Measurements from ENCODE around the gene PSMG1. TPM values are rescaled to one million over a fixed set of nuclear protein-coding genes. Genes with fewer than 3 reads are reported as not detected.

PSMG1 gene
- total and polyA plus RNA-seq, 10 of the 15 experiments (the other 5 are each of a cell fraction or from before 2014, with no cell fraction given): 21.3 to 248 (median 121) TPM

DNA sequence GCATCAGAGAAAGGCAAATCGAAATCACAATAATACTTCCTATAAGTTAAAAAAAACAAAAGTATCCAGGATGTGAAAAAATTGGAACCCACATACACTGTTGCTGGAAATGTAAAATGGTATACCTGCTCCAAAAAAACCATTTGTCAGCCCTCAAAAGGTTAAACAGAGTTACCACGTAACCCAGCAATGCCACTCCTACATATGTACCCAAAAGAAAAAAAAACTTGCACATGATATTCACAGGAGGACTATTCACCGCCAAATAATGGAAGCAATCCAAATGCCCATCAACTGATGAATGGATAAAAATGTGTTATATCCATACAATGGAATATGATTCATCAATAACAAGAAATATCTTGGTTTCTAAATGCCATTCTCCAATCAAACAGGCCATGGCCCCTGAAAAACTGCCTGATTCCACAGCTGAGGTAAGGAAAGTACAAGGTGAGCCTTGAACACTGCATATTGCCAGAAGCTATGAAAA is 38.8 kb upstream of the PSMG1 start:
- no peaks in the 10 kb centered on the region for H3K9me3 ChIP-seq (replicated peaks; ENCODE audit: control insufficient read depth, insufficient read depth, low read length)
- no peak overlapping the region for H3K4me3 ChIP-seq
- ATAC-seq (no peak), FAIRE-seq (no peak), DNase-seq (ENCODE audit: low read depth, low spot score) (no peak)
- no peak overlapping the region for H3K9ac ChIP-seq (ENCODE audit: control insufficient read depth, insufficient read depth, low read length)
- intact Hi-C loops (cut with micrococcal nuclease; ENCODE audit: unreplicated experiment) (no loop called here), in situ Hi-C loops (cut with MboI) (no loop called here)
- SMC1A ChIA-PET (ENCODE audit: uncharacterized antibody, unreplicated experiment): interaction anchor here (1.0 kb wide), 1 partner anchor 17 kb away, joined by 4 read pairs; no protein-coding TSS in a partner anchor
- no peaks in the 10 kb centered on the region for H3K27me3 ChIP-seq (replicated peaks in 1 of 2; ENCODE audit: control insufficient read depth in 2 of 2, insufficient read depth in 2 of 2, low read length in 1 of 2)
- POLR2A ChIA-PET: no interaction called here
- H3K27ac ChIP-seq (ENCODE audit: control insufficient read depth, insufficient read depth): no peak overlapping the region
- CTCF ChIA-PET: no interaction called here
- RAD21 ChIA-PET (ENCODE audit: unreplicated experiment): no interaction called here
- BruUV-seq (replicated peaks): no TSS peak
- WGBS (ENCODE audit: insufficient coverage, insufficient replicate concordance, low lambda C conversion rate, missing lambda C conversion rate): 93% methylated on average over 3 of the region's 3 CpGs
- no peaks in the 10 kb centered on the region for H3K79me2 ChIP-seq (ENCODE audit: control insufficient read depth, insufficient read depth, low read length)
- peaks cover 0 to 15% of the 10 kb centered on the region in 2 experiments; a peak in 3 of 4 replicates for H3K36me3 ChIP-seq (ENCODE audit: control insufficient read depth in 2 of 2, insufficient read depth in 2 of 2, low read length in 1 of 2)
- no peak overlapping the region for H3K4me2 ChIP-seq (ENCODE audit: control insufficient read depth, insufficient read depth)
- H2AFZ ChIP-seq (ENCODE audit: control insufficient read depth, low read depth, low read length): no peak overlapping the region
- TF ChIP-seq, protein P1, sequence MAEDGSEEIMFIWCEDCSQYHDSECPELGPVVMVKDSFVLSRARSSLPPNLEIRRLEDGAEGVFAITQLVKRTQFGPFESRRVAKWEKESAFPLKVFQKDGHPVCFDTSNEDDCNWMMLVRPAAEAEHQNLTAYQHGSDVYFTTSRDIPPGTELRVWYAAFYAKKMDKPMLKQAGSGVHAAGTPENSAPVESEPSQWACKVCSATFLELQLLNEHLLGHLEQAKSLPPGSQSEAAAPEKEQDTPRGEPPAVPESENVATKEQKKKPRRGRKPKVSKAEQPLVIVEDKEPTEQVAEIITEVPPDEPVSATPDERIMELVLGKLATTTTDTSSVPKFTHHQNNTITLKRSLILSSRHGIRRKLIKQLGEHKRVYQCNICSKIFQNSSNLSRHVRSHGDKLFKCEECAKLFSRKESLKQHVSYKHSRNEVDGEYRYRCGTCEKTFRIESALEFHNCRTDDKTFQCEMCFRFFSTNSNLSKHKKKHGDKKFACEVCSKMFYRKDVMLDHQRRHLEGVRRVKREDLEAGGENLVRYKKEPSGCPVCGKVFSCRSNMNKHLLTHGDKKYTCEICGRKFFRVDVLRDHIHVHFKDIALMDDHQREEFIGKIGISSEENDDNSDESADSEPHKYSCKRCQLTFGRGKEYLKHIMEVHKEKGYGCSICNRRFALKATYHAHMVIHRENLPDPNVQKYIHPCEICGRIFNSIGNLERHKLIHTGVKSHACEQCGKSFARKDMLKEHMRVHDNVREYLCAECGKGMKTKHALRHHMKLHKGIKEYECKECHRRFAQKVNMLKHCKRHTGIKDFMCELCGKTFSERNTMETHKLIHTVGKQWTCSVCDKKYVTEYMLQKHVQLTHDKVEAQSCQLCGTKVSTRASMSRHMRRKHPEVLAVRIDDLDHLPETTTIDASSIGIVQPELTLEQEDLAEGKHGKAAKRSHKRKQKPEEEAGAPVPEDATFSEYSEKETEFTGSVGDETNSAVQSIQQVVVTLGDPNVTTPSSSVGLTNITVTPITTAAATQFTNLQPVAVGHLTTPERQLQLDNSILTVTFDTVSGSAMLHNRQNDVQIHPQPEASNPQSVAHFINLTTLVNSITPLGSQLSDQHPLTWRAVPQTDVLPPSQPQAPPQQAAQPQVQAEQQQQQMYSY (CRISPR knock-in tag; IDR thresholded peaks at IDR 0.05): no peak
- TF ChIP-seq, protein P2, sequence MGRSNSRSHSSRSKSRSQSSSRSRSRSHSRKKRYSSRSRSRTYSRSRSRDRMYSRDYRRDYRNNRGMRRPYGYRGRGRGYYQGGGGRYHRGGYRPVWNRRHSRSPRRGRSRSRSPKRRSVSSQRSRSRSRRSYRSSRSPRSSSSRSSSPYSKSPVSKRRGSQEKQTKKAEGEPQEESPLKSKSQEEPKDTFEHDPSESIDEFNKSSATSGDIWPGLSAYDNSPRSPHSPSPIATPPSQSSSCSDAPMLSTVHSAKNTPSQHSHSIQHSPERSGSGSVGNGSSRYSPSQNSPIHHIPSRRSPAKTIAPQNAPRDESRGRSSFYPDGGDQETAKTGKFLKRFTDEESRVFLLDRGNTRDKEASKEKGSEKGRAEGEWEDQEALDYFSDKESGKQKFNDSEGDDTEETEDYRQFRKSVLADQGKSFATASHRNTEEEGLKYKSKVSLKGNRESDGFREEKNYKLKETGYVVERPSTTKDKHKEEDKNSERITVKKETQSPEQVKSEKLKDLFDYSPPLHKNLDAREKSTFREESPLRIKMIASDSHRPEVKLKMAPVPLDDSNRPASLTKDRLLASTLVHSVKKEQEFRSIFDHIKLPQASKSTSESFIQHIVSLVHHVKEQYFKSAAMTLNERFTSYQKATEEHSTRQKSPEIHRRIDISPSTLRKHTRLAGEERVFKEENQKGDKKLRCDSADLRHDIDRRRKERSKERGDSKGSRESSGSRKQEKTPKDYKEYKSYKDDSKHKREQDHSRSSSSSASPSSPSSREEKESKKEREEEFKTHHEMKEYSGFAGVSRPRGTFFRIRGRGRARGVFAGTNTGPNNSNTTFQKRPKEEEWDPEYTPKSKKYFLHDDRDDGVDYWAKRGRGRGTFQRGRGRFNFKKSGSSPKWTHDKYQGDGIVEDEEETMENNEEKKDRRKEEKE (IDR thresholded peaks at IDR 0.05): no peak
- TF ChIP-seq IKZF2 (IDR thresholded peaks at IDR 0.05): no peak
- no peak for TF ChIP-seq ZNF274 (IDR thresholded peaks at IDR 0.05; ENCODE audit: insufficient read depth, insufficient read length)
- TF ChIP-seq, protein P3, sequence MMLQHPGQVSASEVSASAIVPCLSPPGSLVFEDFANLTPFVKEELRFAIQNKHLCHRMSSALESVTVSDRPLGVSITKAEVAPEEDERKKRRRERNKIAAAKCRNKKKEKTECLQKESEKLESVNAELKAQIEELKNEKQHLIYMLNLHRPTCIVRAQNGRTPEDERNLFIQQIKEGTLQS (IDR thresholded peaks at IDR 0.05; ENCODE audit: borderline replicate concordance, extremely low read depth, low read depth, low read length): no peak
- no peak for TF ChIP-seq NR2C1 (IDR thresholded peaks at IDR 0.05)
- no peaks in the 10 kb centered on the region for H3K4me1 ChIP-seq (ENCODE audit: control insufficient read depth, insufficient read depth, low read length)
- H4K20me1 ChIP-seq (ENCODE audit: control insufficient read depth, insufficient read depth): no peaks in the 10 kb centered on the region

Data from GM12878 (cell line).